Mucosa of rectum (tissue), 2 donors: ENCODE measurements around the gene NPIPA7.
"Not testable (repeated sequence)": the region's sequence is repeated elsewhere in the genome, so short reads cannot be mapped to it uniquely, and the experiment has no call there.

Experiments
- H3K27ac ChIP-seq, 2 donors: one replicate each; pipeline ENCODE4 v1.7.0; 2013; ENCODE audit warnings: inconsistent platforms in 2 of 2, low read depth in 2 of 2, low read length in 2 of 2
- H3K27me3 ChIP-seq, 2 donors: one replicate each; pipeline ENCODE4 v1.7.0; 2013; ENCODE audit warnings: low read length in 2 of 2; ENCODE audit not compliant: control insufficient read depth in 2 of 2, insufficient read depth in 2 of 2
- H3K36me3 ChIP-seq, 2 donors: one replicate each; pipeline ENCODE4 v1.7.0; 2013; ENCODE audit warnings: low read length in 2 of 2; ENCODE audit not compliant: control insufficient read depth in 2 of 2, insufficient read depth in 2 of 2
- H3K4me1 ChIP-seq, 2 donors: one replicate each; pipeline ENCODE4 v1.7.0; 2013; ENCODE audit warnings: low read length in 2 of 2, mild to moderate bottlenecking in 1 of 2; ENCODE audit not compliant: control insufficient read depth in 2 of 2, insufficient read depth in 2 of 2
- H3K4me3 ChIP-seq, 2 donors: one replicate each; pipeline ENCODE4 v1.7.0; 2013; ENCODE audit warnings: low read length in 2 of 2
- H3K9ac ChIP-seq, 2 donors: one replicate each; pipeline ENCODE4 v1.7.0; 2013; ENCODE audit warnings: low read length in 2 of 2, low read depth in 1 of 2, mild to moderate bottlenecking in 1 of 2
- H3K9me3 ChIP-seq, 2 donors: one replicate each; pipeline ENCODE4 v1.7.0; 2013; ENCODE audit warnings: low read length in 2 of 2; ENCODE audit not compliant: control insufficient read depth in 2 of 2
- donor health status: healthy.
- donor health status: Normal muscosa, but diverticular disease.

The NPIPA7 gene

DNA sequence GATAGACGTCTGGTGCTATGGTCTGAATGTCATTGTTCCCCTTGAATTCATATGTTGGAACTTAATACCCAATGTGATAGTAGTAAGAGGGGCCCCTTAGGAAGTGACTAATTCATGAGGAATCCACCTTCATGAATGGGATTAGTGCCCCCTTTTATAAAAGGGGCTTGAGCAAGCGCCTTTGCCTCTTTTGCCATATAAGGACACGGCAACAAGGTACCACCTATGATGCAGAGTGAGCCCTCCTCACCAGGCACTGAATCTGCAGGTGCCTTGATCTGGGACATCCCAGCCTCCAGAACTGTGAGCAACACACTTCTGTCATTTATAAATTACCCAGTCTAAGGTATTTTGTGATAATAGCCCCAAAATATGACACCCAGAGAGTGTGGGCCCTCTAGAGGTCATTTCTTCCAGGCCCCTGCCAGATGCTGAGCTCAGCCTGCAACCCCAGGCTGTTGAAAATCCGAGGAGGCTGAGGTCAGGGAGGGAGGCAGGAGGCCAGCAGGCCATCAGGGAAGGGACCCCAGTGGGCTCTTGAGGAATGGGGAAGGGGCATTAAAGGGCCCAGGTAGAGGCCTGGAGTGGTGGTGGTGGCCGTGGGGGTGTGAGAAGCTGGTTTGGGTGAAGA lies 39.1 kb downstream of the NPIPA7 start:
- H3K27me3 ChIP-seq, H3K4me3 ChIP-seq, H3K27ac ChIP-seq, H3K4me1 ChIP-seq, H3K9ac ChIP-seq, H3K9me3 ChIP-seq, H3K36me3 ChIP-seq: not testable (repeated sequence)

- H3K9me3 ChIP-seq, H3K27me3 ChIP-seq, H3K4me3 ChIP-seq, H3K4me1 ChIP-seq, H3K36me3 ChIP-seq, H3K9ac ChIP-seq, H3K27ac ChIP-seq: not testable (repeated sequence)
Observed at GRCh38 chr16:16420515-16420914, 41.6 kb downstream of the NPIPA7 start.

GRCh38 chr16:16425146-16425545 lies 46.2 kb downstream of the NPIPA7 start:
- not testable (repeated sequence) for H3K27ac ChIP-seq, H3K36me3 ChIP-seq, H3K9me3 ChIP-seq, H3K4me1 ChIP-seq, H3K4me3 ChIP-seq, H3K27me3 ChIP-seq, H3K9ac ChIP-seq

GRCh38 chr16:16431135-16431534 lies 52.2 kb downstream of the NPIPA7 start:
- not testable (repeated sequence) for H3K4me3 ChIP-seq, H3K9me3 ChIP-seq

GRCh38 chr16:16434711-16435110 lies 55.8 kb downstream of the NPIPA7 start:
- H3K36me3 ChIP-seq, H3K4me3 ChIP-seq, H3K27ac ChIP-seq, H3K4me1 ChIP-seq, H3K9ac ChIP-seq, H3K9me3 ChIP-seq, H3K27me3 ChIP-seq: not testable (repeated sequence)

More at GRCh38 chr16:16431135-16431534, 52.2 kb downstream of the NPIPA7 start:
- not testable (repeated sequence) for H3K27ac ChIP-seq, H3K27me3 ChIP-seq, H3K4me1 ChIP-seq, H3K36me3 ChIP-seq, H3K9ac ChIP-seq

DNA sequence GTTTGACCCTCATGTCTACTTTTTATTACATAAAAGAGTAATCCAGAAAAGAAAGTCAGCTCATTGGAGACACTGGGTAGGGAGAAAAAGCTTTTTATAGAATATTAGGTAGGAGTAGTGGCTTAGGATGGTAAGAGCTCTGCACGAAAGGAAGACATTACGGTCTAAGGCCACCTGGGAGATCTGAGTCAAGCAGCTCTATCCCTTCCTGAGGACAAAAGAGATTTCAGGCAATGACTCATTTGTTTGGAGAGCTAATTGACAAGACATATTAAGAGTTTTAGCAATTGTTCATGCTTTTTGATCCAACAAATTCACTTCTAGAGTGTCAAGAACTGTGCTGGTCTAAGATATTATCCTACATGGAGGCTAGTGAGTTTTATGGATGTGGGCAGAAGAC lies 62.5 kb downstream of the NPIPA7 start:
- H3K4me1 ChIP-seq, result not testable (repeated sequence)

More for the DNA sequence above, 62.5 kb downstream of the NPIPA7 start:
- H3K27ac ChIP-seq, H3K9me3 ChIP-seq, H3K9ac ChIP-seq, H3K4me3 ChIP-seq, H3K27me3 ChIP-seq, H3K36me3 ChIP-seq: not testable (repeated sequence)
